ENCODE data around the gene KLHDC4.

DNA sequence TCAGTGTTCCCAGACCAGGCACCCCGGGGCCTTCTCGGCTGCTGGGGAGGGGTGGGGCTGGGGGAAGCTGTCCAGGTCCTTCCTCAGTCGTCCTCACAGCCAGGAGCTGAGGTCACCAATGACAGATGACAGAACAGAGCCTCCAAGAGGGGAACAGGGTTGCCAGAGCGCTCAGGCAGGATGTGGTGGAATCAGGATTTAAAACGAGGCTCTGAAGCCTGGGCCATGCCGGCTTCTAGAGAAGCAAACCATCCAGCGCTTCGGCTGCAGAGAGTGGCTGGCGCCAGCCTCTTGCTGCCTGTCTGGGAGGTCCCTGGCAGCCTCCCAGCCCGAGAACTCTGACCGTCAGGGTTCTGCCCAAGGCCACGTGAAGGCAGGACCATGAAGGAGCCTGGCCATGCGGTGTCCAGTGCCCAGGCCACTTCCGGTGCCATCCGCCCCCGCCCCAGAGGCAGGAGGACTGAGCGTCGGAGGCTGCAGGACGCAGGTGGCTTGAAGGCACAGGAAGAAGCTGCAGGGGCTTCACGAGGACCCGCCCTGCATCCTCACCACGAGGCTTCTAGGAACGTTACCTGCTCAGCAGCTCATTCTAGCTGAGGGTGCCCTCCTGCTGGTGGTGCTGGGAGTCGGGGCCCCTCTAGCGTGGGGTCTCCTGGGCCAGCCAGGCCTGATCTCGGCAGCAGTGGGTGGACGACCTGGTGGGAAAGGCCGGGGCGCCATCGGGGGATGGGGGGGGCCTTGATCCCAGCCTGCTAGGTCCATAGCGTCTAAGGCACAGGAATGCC is 78.5 kb downstream of the KLHDC4 start:
- TF ChIP-seq CTCF (conservative IDR thresholded peaks at IDR 0.05; ENCODE audit: low read length), result no peak
- TF ChIP-seq EZH2phosphoT487 (IDR thresholded peaks at IDR 0.05; ENCODE audit: borderline replicate concordance, low read depth, low read length), result no peak

Data from OCI-LY7 (cell line).